ENCODE data around the gene ELFN1. TPM values are rescaled to one million over a fixed set of nuclear protein-coding genes. Genes with fewer than 3 reads are reported as not detected.

ELFN1 gene
- total and polyA plus RNA-seq, 8 donors = 0.20 to 0.94 (median 0.73) TPM

GRCh38 chr7:1678571-1679325 is 8.7 kb downstream of the ELFN1 start:
- H3K9me3 ChIP-seq = no peaks in the 10 kb centered on the region
- FAIRE-seq = no peak
- H3K4me1 ChIP-seq = no peaks in the 10 kb centered on the region
- no peaks in the 10 kb centered on the region for H3K27me3 ChIP-seq
- no peaks in the 10 kb centered on the region for H3K36me3 ChIP-seq
- DNase-seq = peak in 1 of 6 donors; percentile 25
- H3K4me3 ChIP-seq = no peak overlapping the region
- intact Hi-C loops (cut with DNase I) = no loop called here
- 81 to 91% methylated on average over 30 of the region's 30 CpGs for WGBS, 2 donors
- no peak for TF ChIP-seq CTCF (IDR thresholded peaks at IDR 0.05)
- no peak for ATAC-seq
- no peak overlapping the region for H3K27ac ChIP-seq

DNA sequence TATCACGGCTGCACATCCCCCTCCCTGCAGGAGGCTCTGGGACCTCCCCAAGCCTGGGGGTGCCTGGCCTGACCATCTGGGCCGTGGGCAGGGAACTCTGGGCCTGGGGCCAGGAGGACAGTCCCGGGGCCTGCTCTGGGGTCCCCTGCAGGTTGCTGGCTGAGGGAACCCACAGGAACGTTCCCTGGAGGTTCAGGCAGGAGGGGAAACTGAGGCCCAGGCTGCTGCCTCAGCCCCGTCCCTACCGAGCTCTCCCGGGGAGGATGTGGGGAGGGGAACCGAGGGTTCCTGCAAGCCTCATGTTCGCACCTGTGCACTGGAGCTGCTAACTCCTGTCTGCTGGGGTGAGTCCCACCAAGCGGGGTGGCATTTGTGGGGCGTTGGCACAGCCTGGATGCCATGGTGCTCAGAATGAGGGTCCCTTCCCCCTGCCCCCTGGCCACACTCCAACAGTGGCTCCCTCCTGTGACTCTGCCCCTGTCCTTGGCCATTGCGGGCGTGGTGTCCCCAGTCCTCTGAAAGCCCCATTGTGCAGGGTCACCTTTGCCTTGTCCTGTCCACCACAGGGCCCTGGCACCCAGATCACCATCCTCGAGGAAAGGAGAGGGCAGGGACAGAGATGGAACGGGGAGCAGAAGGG is 9.4 kb downstream of the ELFN1 start:
- DNase-seq (peak in 3 of 6 donors; percentile 16 to 58 (median 41)), FAIRE-seq (no peak), ATAC-seq (no peak)
- intact Hi-C loops (cut with DNase I) = no loop called here
- H3K9me3 ChIP-seq = no peaks in the 10 kb centered on the region
- H3K4me3 ChIP-seq = no peak overlapping the region
- TF ChIP-seq CTCF (IDR thresholded peaks at IDR 0.05) = no peak
- no peak overlapping the region for H3K27ac ChIP-seq
- no peaks in the 10 kb centered on the region for H3K27me3 ChIP-seq
- H3K4me1 ChIP-seq = no peaks in the 10 kb centered on the region
- no peaks in the 10 kb centered on the region for H3K36me3 ChIP-seq
- 67 to 77% methylated on average over 15 of the region's 15 CpGs for WGBS, 2 donors

GRCh38 chr7:1679966-1680730 is 10.1 kb downstream of the ELFN1 start:
- WGBS, 2 donors = 81 to 88% methylated on average over 22 of the region's 22 CpGs
- intact Hi-C loops (cut with DNase I) = no loop called here
- no peaks in the 10 kb centered on the region for H3K27me3 ChIP-seq
- H3K4me1 ChIP-seq = no peaks in the 10 kb centered on the region
- TF ChIP-seq CTCF (IDR thresholded peaks at IDR 0.05) = no peak
- H3K36me3 ChIP-seq = no peaks in the 10 kb centered on the region
- H3K4me3 ChIP-seq = no peak overlapping the region
- no peak overlapping the region for H3K27ac ChIP-seq
- H3K9me3 ChIP-seq = no peaks in the 10 kb centered on the region
- no peak for ATAC-seq
- no peak for FAIRE-seq
- DNase-seq = peak in 1 of 6 donors; percentile 28

DNA sequence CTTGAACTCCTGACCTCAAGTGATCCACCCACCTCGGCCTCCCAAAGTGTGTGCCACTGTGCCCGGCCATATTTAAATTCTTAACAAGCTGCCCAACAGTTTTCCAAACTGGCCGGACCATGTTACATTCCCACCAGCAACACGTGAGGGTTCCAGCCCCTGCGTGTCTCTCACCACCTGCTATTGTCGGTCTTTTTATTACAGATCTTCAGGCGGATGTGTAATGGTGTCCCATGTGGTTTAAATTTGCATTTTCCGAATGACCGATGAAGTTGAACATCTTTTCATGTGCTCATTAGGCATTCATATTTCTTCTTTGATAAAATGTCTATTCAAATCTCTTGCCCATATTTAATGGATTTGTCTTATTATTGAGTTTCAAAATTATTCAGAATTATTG is 11.5 kb downstream of the ELFN1 start:
- FAIRE-seq = no peak

More for the DNA sequence above, 11.5 kb downstream of the ELFN1 start:
- Histone ChIP-seq H3K9me3 (no peaks in the 10 kb centered on the region), H3K27ac (no peak overlapping the region), H3K36me3 (no peaks in the 10 kb centered on the region), H3K4me3 (no peak overlapping the region), H3K4me1 (no peaks in the 10 kb centered on the region), H3K27me3 (no peaks in the 10 kb centered on the region)
- intact Hi-C loops (cut with DNase I) = no loop called here
- 75 to 88% methylated on average over 9 of the region's 9 CpGs for WGBS, 2 donors
- no peak for DNase-seq
- no peak for TF ChIP-seq CTCF (IDR thresholded peaks at IDR 0.05)
- ATAC-seq = no peak
